HG03439 (cell line): ENCODE results near the gene MCC.

ENCODE experiments used
- ATAC-seq: cut with Tn5 transposase; IDR thresholded peaks from one replicate; pipeline ENCODE4 v1.9.1; 2021; ENCODE audit warnings: mild to moderate bottlenecking, moderate library complexity; ENCODE audit not compliant: unreplicated experiment

Gene MCC

GRCh38 chr5:113065626-113066025 is 422.6 kb downstream of the MCC start:
- no peak for ATAC-seq

GRCh38 chr5:113064806-113065205 is 423.4 kb downstream of the MCC start:
- ATAC-seq = no peak

- no peak for ATAC-seq
Observed at GRCh38 chr5:113063927-113064326, 424.3 kb downstream of the MCC start.

- ATAC-seq = no peak
Observed at GRCh38 chr5:113062869-113063508, 425.3 kb downstream of the MCC start.

GRCh38 chr5:113061846-113062780 is 426.1 kb downstream of the MCC start:
- ATAC-seq = no peak

GRCh38 chr5:113060408-113061025 is 427.7 kb downstream of the MCC start:
- no peak for ATAC-seq

GRCh38 chr5:113059232-113060040 is 428.8 kb downstream of the MCC start:
- ATAC-seq = no peak

- no peak for ATAC-seq
Observed at GRCh38 chr5:113058706-113059226, 429.5 kb downstream of the MCC start.

GRCh38 chr5:113058269-113058668 is 430.0 kb downstream of the MCC start:
- no peak for ATAC-seq

GRCh38 chr5:113057557-113057984 is 430.7 kb downstream of the MCC start:
- ATAC-seq = no peak

GRCh38 chr5:113056988-113057387 is 431.3 kb downstream of the MCC start:
- no peak for ATAC-seq

- ATAC-seq = no peak
Observed at GRCh38 chr5:113054899-113055298, 433.4 kb downstream of the MCC start.

- ATAC-seq = no peak
Observed at GRCh38 chr5:113053511-113053995, 434.7 kb downstream of the MCC start.

GRCh38 chr5:113052041-113052795 is 436.0 kb downstream of the MCC start:
- ATAC-seq = no peak

- ATAC-seq = no peak
Observed at GRCh38 chr5:113050721-113051382, 437.4 kb downstream of the MCC start.

GRCh38 chr5:113048931-113049330 is 439.3 kb downstream of the MCC start:
- no peak for ATAC-seq

- peak; percentile 78 for ATAC-seq
Observed at GRCh38 chr5:113047733-113048652, 440.3 kb downstream of the MCC start.

GRCh38 chr5:113047234-113047633 is 441.0 kb downstream of the MCC start:
- no peak for ATAC-seq
